ENCODE results near the gene TMEM132C.

DNA sequence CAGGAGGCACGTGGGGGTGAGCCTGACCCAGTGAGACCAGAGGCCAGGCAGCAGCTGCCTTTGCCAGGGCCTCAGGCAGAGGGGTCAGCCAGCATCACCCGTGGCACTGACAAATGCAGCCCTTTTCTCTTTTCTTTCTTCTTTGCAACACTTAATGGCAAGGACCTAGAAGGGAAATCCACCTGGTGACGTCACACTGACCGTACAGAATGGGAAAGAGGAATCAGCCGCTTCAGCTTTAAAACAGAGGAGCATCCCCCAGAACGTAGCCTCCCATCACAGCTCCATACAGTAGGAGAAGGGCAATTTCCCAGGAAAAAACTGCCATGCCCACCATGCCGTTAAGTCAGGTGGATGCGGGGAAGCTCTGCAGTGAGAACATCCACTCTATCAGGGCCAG lies 328.6 kb downstream of the TMEM132C start:
- TF ChIP-seq CTCF (IDR thresholded peaks at IDR 0.05; ENCODE audit: insufficient read depth, low read length, poor library complexity, severe bottlenecking) (no peak), EZH2phosphoT487 (conservative IDR thresholded peaks at IDR 0.05; ENCODE audit: low read length) (no peak)
